HG03575 (cell line): ENCODE results near the gene GNG2.

Experiments used
- ATAC-seq: cut with Tn5 transposase; IDR thresholded peaks from one replicate; pipeline ENCODE4 v1.9.1; 2021; ENCODE audit not compliant: unreplicated experiment, insufficient number of reproducible peaks, low FRiP score; ENCODE audit errors: extremely low read depth

Gene GNG2

GRCh38 chr14:51928568-51928967 is 68.2 kb downstream of the GNG2 start:
- no peak for ATAC-seq

DNA sequence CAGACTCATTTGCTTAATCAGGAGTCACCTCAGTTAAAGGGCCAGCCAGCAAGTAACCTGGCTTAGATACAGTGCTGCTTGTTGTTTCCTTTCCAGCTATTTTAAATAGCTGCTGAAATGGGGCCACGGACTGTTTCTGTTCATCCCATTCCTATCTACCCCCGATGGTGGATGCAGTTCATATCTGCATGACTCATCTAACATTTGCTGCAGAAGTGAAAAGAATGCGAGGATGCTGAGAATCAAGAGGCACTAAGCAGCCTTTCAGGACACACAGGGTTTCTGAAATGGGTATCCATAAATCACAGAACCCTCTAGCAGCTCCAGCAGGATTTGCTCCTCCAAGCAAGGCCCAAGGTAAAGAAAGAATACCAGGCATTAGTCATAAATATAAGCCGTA is 68.8 kb downstream of the GNG2 start:
- no peak for ATAC-seq

DNA sequence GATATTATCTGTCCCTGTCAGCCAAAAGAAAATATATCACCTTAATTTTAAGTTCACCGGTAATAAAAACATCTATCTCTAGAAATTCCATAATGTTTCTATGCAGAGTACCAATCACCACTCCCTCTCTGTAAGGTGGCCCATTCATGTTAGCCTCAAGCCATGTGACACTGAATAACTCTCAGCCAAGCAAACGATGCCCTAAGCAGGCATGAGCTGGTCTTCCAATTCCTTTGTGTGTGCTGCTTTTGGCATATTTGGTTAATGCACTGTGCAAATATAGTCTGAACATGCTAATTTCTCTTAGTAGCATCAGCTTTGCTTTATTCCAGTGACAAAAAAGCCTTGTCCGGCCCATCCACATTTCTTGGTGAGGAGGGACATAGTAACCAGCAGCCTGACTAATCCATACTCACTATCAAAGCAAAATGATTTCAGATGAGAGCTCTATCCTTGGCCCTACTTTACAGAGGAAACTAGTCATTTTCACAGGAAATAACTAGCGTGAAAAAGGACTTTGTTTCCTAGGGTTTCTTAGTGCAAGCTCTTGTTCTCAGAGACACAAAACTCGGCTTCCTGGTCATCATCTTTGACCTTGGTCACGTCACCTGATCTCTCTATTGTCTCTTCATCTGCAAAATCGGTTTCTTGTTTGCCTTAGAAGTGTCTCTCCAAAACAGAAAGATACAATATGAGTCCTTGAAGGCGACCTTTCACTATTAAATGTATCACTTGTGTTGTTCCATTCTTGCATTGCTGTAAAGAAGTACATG is 69.7 kb downstream of the GNG2 start:
- ATAC-seq, result no peak

GRCh38 chr14:51931308-51931707 is 70.9 kb downstream of the GNG2 start:
- ATAC-seq, result no peak

- ATAC-seq, result no peak
Measured at GRCh38 chr14:51933191-51933590, 72.8 kb downstream of the GNG2 start.

DNA sequence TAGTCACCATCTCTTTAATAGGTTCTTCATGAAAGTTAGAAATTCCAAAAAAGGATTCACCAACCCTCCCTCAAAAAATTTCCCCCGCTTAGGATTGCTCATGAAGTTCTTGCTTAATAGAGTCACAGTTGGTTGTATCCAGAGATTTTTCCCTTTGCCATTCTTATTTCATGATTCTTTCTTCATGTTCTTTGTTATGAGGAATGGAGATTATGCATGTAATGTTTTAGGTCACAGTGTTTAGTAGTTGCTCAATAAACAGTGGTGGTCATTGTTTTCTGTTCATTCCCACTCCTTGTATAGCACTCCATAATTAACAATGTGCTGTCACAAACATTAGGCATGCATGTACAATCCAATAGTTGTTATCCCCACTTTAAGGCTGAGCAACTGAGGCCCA is 77.7 kb downstream of the GNG2 start:
- ATAC-seq, result no peak

GRCh38 chr14:51938821-51939220 is 78.4 kb downstream of the GNG2 start:
- no peak for ATAC-seq

DNA sequence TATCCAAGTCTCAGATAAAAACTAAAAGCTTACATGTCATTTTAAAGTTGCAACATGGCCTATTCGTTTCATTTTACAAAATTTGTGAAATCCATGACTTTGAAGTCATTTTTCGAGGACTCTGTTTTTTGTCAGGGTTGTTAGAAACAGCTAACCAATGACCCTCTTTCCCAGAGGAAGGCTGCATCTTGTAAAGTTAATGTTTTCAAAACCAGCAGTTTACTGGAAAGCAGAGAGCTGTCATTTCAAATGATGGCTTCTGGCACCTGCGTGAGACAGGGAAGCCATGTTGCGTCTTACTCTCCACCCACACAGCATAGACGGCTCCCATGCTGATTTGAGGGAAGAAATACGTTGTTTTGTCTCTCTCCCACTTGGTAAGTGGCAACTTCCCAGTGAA is 78.8 kb downstream of the GNG2 start:
- no peak for ATAC-seq

GRCh38 chr14:51939755-51940301 is 79.4 kb downstream of the GNG2 start:
- ATAC-seq, result no peak

DNA sequence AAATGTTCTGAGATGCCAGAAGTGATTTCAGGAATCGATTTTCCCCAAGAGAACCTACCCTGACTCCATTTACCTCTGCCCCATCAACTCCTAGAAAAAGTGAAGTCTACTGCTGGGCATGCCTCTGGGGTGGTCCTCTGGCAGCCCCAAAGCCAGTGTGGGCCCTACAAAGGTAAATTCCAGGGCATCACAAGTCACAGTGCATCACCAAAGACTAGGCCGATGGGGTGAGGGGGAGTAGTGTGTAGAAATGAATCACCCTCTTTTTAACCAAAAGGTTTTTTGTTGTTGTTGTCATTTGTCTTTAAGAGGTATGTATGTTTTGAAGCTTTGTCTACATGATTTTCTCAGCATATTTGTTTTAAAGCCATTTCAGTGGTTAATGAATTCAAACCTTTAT is 82.6 kb downstream of the GNG2 start:
- ATAC-seq, result no peak

DNA sequence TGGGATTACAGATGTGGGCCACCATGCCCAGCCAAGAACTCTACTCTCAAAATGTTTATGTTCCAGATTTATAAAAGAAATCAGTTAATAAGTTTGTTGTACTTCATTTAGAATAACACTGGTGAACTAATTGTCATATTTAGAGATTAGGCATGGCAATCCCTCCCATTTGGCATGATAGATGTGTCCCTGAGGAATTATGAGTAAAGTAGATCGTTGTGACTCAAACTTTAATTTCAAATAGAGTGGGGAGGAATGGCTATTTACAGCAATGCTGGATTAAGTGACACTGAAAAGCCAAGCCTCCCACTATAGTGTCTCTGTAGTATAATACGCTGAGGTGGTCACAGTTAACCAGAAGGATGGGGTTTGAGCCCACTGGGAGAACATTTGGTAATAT is 89.6 kb downstream of the GNG2 start:
- ATAC-seq, result no peak

GRCh38 chr14:51951656-51952055 is 91.2 kb downstream of the GNG2 start:
- ATAC-seq, result no peak

DNA sequence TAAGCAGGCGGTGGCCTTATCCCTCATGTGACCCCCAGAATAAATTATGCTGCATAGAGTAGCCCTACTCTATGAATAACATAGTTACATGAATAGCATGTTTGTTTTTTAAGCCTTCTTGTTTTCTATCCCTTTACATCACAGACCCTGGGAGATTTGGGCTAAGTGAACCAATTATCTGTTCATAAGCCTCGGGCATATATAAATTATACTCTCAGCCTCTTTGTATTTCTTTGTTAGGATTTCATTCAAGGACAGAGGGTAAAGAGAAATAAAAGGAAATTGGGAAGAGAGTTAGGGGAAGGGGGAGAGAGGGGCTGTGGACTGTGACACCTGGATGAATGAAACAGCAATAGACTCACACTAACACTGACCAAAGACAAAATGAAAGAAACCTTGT is 93.6 kb downstream of the GNG2 start:
- no peak for ATAC-seq

GRCh38 chr14:51954657-51955056 is 94.2 kb downstream of the GNG2 start:
- ATAC-seq, result no peak

- no peak for ATAC-seq
Measured at GRCh38 chr14:51957950-51958349, 97.5 kb downstream of the GNG2 start.

DNA sequence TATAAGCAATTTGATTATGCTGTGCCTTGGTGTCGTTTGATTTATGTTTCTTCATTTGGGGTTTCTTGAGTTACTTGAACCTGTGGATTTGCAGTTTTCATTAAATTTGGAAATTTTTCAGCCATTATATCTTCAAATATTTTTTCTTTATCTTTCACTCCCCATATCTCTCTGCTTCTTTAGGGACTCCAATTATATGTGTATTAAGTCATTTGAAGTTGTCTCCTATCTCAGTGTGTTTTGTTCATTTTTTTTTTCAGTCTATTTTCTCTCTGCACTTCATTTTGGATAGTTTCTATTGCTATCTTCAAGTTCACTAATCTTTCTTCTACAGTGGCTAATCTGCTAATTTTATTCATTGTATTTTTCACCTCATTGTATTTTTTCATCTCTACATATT is 99.5 kb downstream of the GNG2 start:
- no peak for ATAC-seq

GRCh38 chr14:51960866-51961265 is 100.5 kb downstream of the GNG2 start:
- ATAC-seq, result no peak

DNA sequence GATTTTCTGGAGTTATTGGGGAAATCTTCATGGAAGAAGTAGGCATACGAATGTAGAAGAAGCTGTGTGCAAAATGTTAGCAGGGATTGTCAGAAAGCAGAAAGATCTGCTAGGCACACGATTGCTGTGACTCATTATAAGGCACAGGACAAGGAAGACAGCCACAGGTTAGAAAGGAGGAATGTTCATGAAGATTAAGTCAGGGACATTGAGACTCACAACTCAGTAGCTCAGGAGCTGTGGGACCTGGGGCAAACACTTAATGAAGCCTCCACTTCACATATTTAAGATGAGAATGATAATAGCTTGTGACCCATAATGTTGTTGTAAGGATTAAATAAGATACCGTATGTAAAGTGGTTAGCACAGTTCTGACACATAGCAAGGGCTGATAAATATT is 102.3 kb downstream of the GNG2 start:
- ATAC-seq, result no peak

GRCh38 chr14:51963286-51963685 is 102.9 kb downstream of the GNG2 start:
- no peak for ATAC-seq

DNA sequence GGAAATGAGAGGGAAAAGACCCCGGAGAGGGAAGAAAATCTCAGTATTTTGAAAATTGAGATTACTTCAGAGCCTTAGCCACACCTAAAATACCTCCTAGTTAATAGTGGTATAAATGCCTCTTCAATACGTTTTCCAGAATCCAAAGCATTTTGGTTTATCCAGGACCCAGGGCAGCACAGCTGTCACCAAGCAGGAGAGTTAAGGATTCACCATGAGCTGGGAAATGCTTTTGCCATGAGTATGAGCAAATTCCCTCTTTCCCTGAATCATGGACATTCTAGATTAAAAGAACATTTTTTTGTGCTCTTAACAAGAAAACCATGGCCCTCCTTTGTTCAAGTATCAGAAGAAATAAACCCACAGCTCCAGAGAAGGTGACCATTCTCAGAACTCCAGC is 107.1 kb downstream of the GNG2 start:
- no peak for ATAC-seq
